Diencephalon (tissue), 1 donor: Measurements from ENCODE around the gene NBPF19. TPM values are rescaled to one million over a fixed set of nuclear protein-coding genes. Genes with fewer than 3 reads are reported as not detected.

Experiments used
- total RNA-seq: library from RNA; depleted of rRNA; stranded (reverse); fragments of >200 nt; gene quantifications from one replicate; pipeline ENCODE4 v1.2.3, GENCODE V29; 2014

Gene NBPF19, protein sequence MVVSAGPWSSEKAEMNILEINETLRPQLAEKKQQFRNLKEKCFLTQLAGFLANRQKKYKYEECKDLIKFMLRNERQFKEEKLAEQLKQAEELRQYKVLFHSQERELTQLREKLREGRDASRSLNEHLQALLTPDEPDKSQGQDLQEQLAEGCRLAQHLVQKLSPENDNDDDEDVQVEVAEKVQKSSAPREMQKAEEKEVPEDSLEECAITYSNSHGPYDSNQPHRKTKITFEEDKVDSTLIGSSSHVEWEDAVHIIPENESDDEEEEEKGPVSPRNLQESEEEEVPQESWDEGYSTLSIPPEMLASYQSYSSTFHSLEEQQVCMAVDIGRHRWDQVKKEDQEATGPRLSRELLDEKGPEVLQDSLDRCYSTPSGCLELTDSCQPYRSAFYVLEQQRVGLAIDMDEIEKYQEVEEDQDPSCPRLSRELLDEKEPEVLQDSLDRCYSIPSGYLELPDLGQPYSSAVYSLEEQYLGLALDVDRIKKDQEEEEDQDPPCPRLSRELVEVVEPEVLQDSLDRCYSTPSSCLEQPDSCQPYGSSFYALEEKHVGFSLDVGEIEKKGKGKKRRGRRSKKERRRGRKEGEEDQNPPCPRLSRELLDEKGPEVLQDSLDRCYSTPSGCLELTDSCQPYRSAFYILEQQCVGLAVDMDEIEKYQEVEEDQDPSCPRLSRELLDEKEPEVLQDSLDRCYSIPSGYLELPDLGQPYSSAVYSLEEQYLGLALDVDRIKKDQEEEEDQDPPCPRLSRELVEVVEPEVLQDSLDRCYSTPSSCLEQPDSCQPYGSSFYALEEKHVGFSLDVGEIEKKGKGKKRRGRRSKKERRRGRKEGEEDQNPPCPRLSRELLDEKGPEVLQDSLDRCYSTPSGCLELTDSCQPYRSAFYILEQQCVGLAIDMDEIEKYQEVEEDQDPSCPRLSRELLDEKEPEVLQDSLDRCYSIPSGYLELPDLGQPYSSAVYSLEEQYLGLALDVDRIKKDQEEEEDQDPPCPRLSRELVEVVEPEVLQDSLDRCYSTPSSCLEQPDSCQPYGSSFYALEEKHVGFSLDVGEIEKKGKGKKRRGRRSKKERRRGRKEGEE (N-terminal part only)
- 9.2 TPM for total RNA-seq

DNA sequence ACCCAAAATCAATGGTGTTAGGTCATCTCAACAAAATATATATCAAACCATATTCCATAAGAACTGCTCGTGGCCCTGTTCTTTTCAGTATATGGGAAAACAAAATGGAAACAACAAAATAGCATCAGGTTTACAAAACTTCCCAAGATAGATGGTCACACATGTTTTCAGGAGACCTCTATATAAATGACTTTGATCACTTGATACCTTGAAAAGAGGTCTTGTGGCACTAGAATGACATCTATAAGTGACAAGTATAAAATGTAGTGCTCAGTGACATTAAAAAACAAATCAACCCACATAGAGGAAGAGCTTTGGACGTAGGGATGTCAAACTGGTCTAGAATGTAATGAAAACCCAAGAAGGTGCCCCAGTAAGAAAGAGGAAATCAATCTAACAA, at the start of gene NBPF19:
Gene NBPF19, plus strand, starts transcription at position 301 of the 400 bp plus-strand sequence. CDS start 888 bp downstream, outside the sequence.

Other genes starting within 250 kb of the NBPF19 start
- not detected for gene PPIAL4C, start 108.8 kb downstream of the NBPF19 start, total RNA-seq